ENCODE results near the gene MYH14.

DNA sequence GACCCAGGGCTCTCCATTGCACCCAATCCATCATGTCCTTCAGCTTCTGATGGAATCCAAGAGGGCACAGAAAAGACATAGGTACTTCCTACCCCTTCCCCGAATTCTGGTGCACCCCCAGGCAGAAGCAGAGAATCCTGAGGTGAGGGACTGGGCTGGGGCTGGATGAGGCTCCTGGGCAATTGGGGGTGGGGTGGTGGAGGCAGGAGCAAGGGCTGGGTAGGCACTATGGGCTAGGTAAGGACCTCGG, 128.5 kb downstream of the MYH14 start:
- no peak for TF ChIP-seq POLR2A (IDR thresholded peaks at IDR 0.05; ENCODE audit: low read length)
- no peak for TF ChIP-seq GATA1 (IDR thresholded peaks at IDR 0.05; ENCODE audit: low read depth, low read length)
